SK-N-SH treated with all-trans-retinoic acid at 6 μM for 48 hours (cell line): ENCODE data around the gene ZSWIM5.
"Not testable (repeated sequence)": the region's sequence is repeated elsewhere in the genome, so short reads cannot be mapped to it uniquely, and the experiment has no call there.

Experiments used
- ATAC-seq: fragments of 200-7000 bp; cut with Tn5 transposase; 3 replicates; pipeline ENCODE4 v1.9.1; 2020; ENCODE audit warnings: mild to moderate bottlenecking, moderate library complexity
- ARNTL ChIP-seq: fragments of 450-650 bp; formaldehyde crosslinking; IDR thresholded peaks from 2 replicates; pipeline ENCODE4 v1.5.0; 2020; ENCODE audit warnings: low read depth, mild to moderate bottlenecking, moderate library complexity, borderline replicate concordance
- BACH2 ChIP-seq: fragments of 250-450 bp; sonication (Bioruptor Pico); IDR thresholded peaks from 2 replicates; pipeline ENCODE4 v1.9.0; 2021; ENCODE audit warnings: mild to moderate bottlenecking, borderline replicate concordance
- CSDC2 ChIP-seq: fragments of 250-450 bp; sonication (Bioruptor Pico); IDR thresholded peaks from 2 replicates; pipeline ENCODE4 v1.5.0; 2020; ENCODE audit warnings: mild to moderate bottlenecking, moderate library complexity
- ESRRG ChIP-seq: fragments of 250-450 bp; sonication (Bioruptor Pico); IDR thresholded peaks from 2 replicates; pipeline ENCODE4 v1.6.1; 2021; ENCODE audit warnings: mild to moderate bottlenecking
- GLIS3 ChIP-seq: fragments of 250-450 bp; sonication (Bioruptor Pico); IDR thresholded peaks from 2 replicates; pipeline ENCODE4 v1.5.0; 2020; ENCODE audit warnings: mild to moderate bottlenecking, moderate library complexity
- OSR1 ChIP-seq: fragments of 250-450 bp; sonication (Bioruptor Pico); IDR thresholded peaks from 2 replicates; pipeline ENCODE4 v1.8.0; 2022; ENCODE audit warnings: moderate library complexity, mild to moderate bottlenecking, inconsistent platforms
- PPARA ChIP-seq: fragments of 250-450 bp; sonication (Bioruptor Pico); IDR thresholded peaks from 2 replicates; pipeline ENCODE4 v1.5.0; 2020; ENCODE audit warnings: mild to moderate bottlenecking, borderline replicate concordance
- RARB ChIP-seq: fragments of 250-450 bp; sonication (Bioruptor Pico); IDR thresholded peaks from 2 replicates; pipeline ENCODE4 v1.8.0; 2021; ENCODE audit warnings: mild to moderate bottlenecking, moderate library complexity
- SNAI2 ChIP-seq: fragments of 250-450 bp; sonication (Bioruptor Pico); IDR thresholded peaks from 2 replicates; pipeline ENCODE4 v1.5.0; 2020; ENCODE audit warnings: mild to moderate bottlenecking, moderate library complexity
- TCF4 ChIP-seq: fragments of 250-450 bp; sonication (Bioruptor Pico); IDR thresholded peaks from 2 replicates; pipeline ENCODE4 v1.8.0; 2021; ENCODE audit warnings: mild to moderate bottlenecking, moderate library complexity, borderline replicate concordance
- TOX ChIP-seq: fragments of 250-450 bp; sonication (Bioruptor Pico); IDR thresholded peaks from 2 replicates; pipeline ENCODE4 v1.8.0; 2021; ENCODE audit warnings: mild to moderate bottlenecking, moderate library complexity, borderline replicate concordance
- ZFP3 ChIP-seq: fragments of 250-450 bp; sonication (Bioruptor Pico); IDR thresholded peaks from 2 replicates; pipeline ENCODE4 v1.5.0; 2020; ENCODE audit warnings: mild to moderate bottlenecking, moderate library complexity
- ZFP30 ChIP-seq: fragments of 450-650 bp; formaldehyde crosslinking; IDR thresholded peaks from 2 replicates; pipeline ENCODE4 v1.5.0; 2022; ENCODE audit warnings: mild to moderate bottlenecking, moderate library complexity
- ZNF565 ChIP-seq: fragments of 450-650 bp; formaldehyde crosslinking; conservative IDR thresholded peaks from 2 replicates; pipeline ENCODE4 v1.5.0; 2020; ENCODE audit warnings: low read depth, mild to moderate bottlenecking, moderate library complexity
- ZNF70 ChIP-seq: fragments of 450-650 bp; formaldehyde crosslinking; IDR thresholded peaks from 2 replicates; pipeline ENCODE4 v1.5.0; 2020; ENCODE audit warnings: mild to moderate bottlenecking, moderate library complexity
- ZNF8 ChIP-seq: fragments of 450-650 bp; formaldehyde crosslinking; IDR thresholded peaks from 2 replicates; pipeline ENCODE4 v1.5.0; 2020; ENCODE audit warnings: mild to moderate bottlenecking, moderate library complexity
- TF ChIP-seq, protein P1 (sequence below): fragments of 250-450 bp; sonication (Bioruptor Pico); IDR thresholded peaks from 2 replicates; pipeline ENCODE4 v1.5.0; 2020; ENCODE audit warnings: mild to moderate bottlenecking, moderate library complexity
- TF ChIP-seq, protein P2 (sequence below): fragments of 250-450 bp; sonication (Bioruptor Pico); IDR thresholded peaks from 2 replicates; pipeline ENCODE4 v1.5.1; 2021; ENCODE audit warnings: mild to moderate bottlenecking, moderate library complexity
- TF ChIP-seq, protein P3 (sequence below): fragments of 250-450 bp; sonication (Bioruptor Pico); IDR thresholded peaks from 2 replicates; pipeline ENCODE4 v1.8.0; 2021; ENCODE audit warnings: low read depth, mild to moderate bottlenecking, moderate library complexity, borderline replicate concordance
- TF ChIP-seq, protein P4 (sequence below): fragments of 250-450 bp; sonication (Bioruptor Pico); IDR thresholded peaks from 2 replicates; pipeline ENCODE4 v1.8.0; 2020; ENCODE audit warnings: mild to moderate bottlenecking, moderate library complexity, borderline replicate concordance

The ZSWIM5 gene

DNA sequence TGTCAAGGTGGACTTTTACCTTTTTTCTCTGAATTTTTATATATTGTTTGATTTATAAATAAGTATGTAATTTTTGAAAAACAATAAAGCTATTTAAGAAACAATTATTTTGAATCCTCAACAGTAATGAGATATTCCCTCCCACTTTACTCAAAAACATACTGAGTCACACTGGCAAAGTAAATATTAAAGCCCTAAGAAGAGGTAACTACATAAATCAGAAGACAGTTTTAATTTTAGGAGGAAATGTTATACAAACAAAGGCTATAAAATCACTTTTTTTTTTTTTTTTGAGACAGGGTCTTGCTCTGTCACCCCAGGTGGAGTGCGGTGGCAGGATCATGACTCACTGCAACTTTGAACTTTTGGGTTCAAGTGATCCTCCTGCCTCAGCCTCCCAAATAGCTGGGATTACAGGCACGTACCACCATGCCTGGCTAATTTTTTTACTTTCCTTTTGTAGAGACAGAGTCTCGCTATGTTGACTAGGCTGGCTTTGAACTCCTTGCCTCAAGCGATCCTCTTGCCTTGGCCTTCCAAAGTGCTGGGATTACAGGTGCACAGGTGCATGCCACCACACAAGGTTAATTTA lies 36.2 kb downstream of the ZSWIM5 start:
- TF ChIP-seq TCF4 (no peak), ESRRG (CRISPR knock-in tag) (no peak), BACH2 (CRISPR knock-in tag) (no peak), ZNF8 (CRISPR knock-in tag) (no peak), ZNF565 (CRISPR knock-in tag) (no peak), ZNF70 (no peak), GLIS3 (CRISPR knock-in tag) (no peak), OSR1 (no peak), SNAI2 (CRISPR knock-in tag) (no peak)
- TF ChIP-seq, protein P1, sequence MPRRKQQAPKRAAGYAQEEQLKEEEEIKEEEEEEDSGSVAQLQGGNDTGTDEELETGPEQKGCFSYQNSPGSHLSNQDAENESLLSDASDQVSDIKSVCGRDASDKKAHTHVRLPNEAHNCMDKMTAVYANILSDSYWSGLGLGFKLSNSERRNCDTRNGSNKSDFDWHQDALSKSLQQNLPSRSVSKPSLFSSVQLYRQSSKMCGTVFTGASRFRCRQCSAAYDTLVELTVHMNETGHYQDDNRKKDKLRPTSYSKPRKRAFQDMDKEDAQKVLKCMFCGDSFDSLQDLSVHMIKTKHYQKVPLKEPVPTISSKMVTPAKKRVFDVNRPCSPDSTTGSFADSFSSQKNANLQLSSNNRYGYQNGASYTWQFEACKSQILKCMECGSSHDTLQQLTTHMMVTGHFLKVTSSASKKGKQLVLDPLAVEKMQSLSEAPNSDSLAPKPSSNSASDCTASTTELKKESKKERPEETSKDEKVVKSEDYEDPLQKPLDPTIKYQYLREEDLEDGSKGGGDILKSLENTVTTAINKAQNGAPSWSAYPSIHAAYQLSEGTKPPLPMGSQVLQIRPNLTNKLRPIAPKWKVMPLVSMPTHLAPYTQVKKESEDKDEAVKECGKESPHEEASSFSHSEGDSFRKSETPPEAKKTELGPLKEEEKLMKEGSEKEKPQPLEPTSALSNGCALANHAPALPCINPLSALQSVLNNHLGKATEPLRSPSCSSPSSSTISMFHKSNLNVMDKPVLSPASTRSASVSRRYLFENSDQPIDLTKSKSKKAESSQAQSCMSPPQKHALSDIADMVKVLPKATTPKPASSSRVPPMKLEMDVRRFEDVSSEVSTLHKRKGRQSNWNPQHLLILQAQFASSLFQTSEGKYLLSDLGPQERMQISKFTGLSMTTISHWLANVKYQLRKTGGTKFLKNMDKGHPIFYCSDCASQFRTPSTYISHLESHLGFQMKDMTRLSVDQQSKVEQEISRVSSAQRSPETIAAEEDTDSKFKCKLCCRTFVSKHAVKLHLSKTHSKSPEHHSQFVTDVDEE = no peak
- TF ChIP-seq, protein P2, sequence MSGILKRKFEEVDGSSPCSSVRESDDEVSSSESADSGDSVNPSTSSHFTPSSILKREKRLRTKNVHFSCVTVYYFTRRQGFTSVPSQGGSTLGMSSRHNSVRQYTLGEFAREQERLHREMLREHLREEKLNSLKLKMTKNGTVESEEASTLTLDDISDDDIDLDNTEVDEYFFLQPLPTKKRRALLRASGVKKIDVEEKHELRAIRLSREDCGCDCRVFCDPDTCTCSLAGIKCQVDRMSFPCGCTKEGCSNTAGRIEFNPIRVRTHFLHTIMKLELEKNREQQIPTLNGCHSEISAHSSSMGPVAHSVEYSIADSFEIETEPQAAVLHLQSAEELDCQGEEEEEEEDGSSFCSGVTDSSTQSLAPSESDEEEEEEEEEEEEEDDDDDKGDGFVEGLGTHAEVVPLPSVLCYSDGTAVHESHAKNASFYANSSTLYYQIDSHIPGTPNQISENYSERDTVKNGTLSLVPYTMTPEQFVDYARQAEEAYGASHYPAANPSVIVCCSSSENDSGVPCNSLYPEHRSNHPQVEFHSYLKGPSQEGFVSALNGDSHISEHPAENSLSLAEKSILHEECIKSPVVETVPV = no peak
- TF ChIP-seq, protein P3, sequence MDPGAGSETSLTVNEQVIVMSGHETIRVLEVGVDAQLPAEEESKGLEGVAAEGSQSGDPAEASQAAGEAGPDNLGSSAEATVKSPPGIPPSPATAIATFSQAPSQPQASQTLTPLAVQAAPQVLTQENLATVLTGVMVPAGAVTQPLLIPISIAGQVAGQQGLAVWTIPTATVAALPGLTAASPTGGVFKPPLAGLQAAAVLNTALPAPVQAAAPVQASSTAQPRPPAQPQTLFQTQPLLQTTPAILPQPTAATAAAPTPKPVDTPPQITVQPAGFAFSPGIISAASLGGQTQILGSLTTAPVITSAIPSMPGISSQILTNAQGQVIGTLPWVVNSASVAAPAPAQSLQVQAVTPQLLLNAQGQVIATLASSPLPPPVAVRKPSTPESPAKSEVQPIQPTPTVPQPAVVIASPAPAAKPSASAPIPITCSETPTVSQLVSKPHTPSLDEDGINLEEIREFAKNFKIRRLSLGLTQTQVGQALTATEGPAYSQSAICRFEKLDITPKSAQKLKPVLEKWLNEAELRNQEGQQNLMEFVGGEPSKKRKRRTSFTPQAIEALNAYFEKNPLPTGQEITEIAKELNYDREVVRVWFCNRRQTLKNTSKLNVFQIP (CRISPR knock-in tag) = no peak
- ATAC-seq = no peak

DNA sequence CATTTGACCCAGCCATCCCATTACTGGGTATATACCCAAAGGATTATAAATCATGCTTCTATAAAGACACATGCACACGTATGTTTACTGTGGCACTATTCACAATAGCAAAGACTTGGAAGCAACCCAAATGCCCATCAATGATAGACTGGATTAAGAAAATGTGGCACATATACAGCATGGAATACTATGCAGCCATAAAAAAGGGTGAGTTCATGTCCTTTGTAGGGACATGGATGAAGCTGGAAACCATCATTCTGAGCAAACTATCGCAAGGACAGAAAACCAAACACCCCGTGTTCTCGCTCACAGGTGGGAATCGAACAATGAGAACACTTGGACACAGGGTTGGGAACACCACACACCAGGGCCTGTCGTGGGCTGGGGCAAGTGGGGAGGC lies 38.5 kb downstream of the ZSWIM5 start:
- not testable (repeated sequence) for ATAC-seq

DNA sequence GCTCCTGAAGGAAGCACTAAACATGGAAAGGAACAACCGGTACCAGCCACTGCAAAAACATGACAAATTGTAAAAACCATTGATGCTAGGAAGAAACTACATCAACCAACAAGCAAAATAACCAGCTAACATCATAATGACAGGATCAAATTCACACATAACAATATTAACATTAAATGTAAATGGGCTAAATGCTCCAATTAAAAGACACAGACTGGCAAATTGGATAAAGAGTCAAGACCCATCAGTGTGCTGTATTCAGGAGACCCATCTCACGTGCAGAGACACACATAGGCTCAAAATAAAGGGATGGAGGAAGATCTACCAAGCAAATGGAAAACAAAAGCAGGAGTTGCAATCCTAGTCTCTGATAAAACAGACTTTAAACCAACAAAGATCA lies 42.1 kb downstream of the ZSWIM5 start:
- ATAC-seq = not testable (repeated sequence)

DNA sequence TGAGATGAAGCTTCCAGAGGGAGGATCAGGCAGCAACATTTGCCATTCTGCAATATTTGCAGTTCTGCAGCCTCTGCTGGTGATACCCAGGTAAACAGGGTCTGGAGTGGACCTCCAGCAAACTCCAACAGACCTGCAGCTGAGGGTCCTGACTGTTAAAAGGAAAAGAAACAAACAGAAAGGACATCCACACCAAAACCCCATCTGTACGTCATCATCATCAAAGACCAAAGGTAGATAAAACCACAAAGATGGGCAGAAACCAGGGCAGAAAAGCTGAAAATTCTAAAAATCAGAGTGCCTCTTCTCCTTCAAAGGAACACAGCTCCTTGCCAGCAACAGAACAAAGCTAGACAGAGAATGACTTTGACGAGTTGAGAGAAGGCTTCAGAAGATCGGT lies 43.3 kb downstream of the ZSWIM5 start:
- not testable (repeated sequence) for ATAC-seq

DNA sequence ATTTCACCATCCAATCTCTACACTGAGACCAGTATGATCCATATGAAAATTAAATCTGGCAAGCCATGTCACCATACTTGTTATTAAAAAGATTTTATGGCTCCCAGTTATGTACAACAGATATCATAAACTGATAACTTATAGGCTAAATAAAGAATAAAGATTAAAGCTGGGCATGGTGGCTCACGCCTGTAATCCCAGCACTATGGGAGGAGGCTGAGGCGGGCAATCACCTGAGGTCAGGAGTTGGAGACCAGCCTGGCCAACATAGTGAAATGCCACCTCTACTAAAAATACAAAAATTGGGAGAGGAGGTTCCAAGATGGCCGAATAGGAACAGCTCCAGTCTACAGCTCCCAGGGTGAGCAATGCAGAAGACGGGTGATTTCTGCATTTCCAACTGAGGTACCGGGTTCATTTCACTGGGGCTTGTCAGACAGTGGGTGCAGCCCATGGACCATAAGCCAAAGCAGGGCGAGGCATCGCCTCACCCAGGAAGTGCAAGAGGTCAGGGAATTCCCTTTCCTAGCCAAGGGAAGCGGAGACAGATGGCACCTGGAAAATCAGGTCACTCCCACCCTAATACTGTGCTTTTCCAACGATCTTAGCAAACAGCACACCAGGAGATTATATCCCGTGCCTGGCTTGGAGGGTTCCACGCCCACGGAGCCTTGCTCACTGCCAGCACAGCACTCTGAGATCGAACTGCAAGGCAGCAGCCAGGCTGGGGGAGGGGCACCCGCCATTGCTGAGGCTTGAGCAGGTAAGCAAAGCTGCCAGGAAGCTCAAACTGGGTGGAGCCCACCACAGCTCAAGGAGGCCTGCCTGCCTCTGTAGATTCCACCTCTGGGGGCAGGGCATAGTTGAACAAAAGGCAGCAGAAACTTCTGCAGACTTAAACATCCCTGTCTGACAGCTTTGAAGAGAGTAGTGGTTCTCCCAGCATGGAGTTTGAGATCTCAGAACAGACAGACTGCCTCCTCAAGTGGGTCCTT lies 44.1 kb downstream of the ZSWIM5 start:
- ATAC-seq = not testable (repeated sequence)

DNA sequence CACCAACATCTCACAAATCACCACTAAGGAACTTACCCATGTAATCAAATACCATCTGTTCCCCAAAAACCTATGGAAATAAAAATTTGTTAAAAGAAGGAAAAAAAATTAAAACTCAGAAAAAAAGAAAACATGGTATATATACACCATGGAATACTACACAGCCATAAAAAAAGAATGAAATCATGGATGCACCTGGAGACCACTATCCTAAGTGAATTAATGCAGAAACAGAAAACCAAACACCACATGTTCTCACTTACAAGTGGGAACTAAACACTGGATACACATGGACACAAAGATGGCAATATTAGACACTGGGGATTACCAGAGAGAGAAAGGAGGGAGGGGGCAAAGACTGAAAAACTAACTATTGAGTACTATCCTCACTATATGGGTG lies 50.4 kb downstream of the ZSWIM5 start:
- ATAC-seq = no peak
- no peak for TF ChIP-seq ESRRG (CRISPR knock-in tag)
- TF ChIP-seq ZNF70 = no peak
- no peak for TF ChIP-seq SNAI2 (CRISPR knock-in tag)
- TF ChIP-seq ZNF565 (CRISPR knock-in tag) = no peak
- TF ChIP-seq ARNTL (CRISPR knock-in tag) = no peak
- TF ChIP-seq, protein P3 (CRISPR knock-in tag) = no peak
- TF ChIP-seq ZFP3 (CRISPR knock-in tag) = no peak
- TF ChIP-seq BACH2 (CRISPR knock-in tag) = no peak
- TF ChIP-seq TOX = no peak
- TF ChIP-seq ZNF8 (CRISPR knock-in tag) = no peak
- TF ChIP-seq PPARA (CRISPR knock-in tag) = no peak
- TF ChIP-seq RARB (CRISPR knock-in tag) = no peak
- no peak for TF ChIP-seq TCF4
- no peak for TF ChIP-seq GLIS3 (CRISPR knock-in tag)
- no peak for TF ChIP-seq CSDC2 (CRISPR knock-in tag)
- TF ChIP-seq, protein P2 = no peak
- TF ChIP-seq, protein P4, sequence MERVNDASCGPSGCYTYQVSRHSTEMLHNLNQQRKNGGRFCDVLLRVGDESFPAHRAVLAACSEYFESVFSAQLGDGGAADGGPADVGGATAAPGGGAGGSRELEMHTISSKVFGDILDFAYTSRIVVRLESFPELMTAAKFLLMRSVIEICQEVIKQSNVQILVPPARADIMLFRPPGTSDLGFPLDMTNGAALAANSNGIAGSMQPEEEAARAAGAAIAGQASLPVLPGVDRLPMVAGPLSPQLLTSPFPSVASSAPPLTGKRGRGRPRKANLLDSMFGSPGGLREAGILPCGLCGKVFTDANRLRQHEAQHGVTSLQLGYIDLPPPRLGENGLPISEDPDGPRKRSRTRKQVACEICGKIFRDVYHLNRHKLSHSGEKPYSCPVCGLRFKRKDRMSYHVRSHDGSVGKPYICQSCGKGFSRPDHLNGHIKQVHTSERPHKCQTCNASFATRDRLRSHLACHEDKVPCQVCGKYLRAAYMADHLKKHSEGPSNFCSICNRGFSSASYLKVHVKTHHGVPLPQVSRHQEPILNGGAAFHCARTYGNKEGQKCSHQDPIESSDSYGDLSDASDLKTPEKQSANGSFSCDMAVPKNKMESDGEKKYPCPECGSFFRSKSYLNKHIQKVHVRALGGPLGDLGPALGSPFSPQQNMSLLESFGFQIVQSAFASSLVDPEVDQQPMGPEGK = no peak
- no peak for TF ChIP-seq ZFP30
